GM13976 (cell line): ENCODE results near the gene GALK1.
"Not testable (repeated sequence)": the region's sequence is repeated elsewhere in the genome, so short reads cannot be mapped to it uniquely, and the experiment has no call there.

ENCODE experiments used
- DNase-seq: peaks from one replicate; pipeline ENCODE4 v3.0.0; 2012; ENCODE audit warnings: low spot score
- CTCF ChIP-seq: IDR thresholded peaks from 2 replicates; pipeline ENCODE4 v1.5.1; 2012; ENCODE audit warnings: borderline replicate concordance, mild to moderate bottlenecking; ENCODE audit not compliant: insufficient read depth; ENCODE audit errors: extremely low read depth, missing control alignments, control extremely low read depth
- in situ Hi-C: fragments of 300-500 bp; cut with MboI; formaldehyde crosslinking; loops from one replicate; pipeline ENCODE4 v1.12.0; 2022; ENCODE audit warnings: low sequenced_read_pairs, mixed read lengths, inconsistent platforms; ENCODE audit not compliant: unreplicated experiment

The GALK1 gene

DNA sequence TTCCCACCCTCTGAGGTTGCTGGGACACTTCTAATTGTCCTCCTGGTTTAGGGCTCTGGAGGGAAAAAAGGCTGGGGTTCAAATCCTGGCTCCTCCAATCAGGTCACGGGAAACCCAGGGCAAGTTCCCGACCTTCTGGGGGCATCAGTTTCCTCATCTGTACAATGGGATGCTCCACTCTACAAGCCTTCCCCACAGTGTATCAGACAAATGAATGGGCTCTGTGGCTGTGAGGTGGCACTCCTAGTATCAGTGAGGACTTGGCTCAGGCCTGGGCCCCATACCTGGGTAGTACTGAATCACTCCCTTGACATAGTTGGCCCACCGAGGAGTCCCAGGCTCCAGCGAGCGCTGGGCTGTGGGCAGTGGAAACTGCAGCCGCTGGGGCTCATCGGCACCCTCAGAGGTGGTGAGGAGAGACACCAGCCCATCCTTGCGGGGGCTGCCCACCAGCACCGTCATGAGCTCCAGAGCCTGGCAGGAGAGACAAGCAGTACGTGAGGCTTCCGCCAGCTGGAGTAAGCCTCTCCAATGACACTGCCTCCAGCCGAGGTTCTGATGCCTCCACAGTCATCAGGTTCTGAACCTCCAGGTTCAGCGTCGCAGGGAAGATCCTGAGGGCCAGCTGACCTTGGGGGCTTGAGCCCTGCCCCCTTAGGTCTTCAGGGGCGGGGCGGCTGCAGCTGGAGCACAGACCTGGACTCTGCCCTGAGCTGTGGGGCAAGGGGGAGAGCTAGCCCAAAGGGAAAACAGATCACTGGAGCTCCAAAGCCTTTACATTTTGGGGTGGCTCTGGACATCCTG is 1.2 kb downstream of the GALK1 start:
- in situ Hi-C loops = no loop called here
- no peak for TF ChIP-seq CTCF
- DNase-seq = no peak

DNA sequence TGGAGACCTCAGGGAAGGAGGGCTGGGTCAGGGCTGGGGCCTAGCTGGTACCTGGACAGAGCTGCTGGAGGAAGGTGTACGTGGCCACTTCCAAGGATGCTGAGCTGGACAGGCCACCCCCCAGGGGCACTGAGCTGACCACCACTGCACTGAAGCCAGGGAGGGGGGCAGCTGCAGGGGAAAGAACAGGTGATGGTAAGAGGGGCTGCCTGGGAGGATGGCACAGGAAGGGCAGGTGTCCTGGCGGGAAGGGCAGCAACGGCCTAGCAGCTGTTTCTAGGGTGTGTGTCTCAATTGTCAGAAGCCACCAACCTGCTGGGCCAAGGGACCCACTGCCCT is 1.8 kb downstream of the GALK1 start:
- no peak for TF ChIP-seq CTCF
- DNase-seq = no peak
- in situ Hi-C loops = no loop called here

DNA sequence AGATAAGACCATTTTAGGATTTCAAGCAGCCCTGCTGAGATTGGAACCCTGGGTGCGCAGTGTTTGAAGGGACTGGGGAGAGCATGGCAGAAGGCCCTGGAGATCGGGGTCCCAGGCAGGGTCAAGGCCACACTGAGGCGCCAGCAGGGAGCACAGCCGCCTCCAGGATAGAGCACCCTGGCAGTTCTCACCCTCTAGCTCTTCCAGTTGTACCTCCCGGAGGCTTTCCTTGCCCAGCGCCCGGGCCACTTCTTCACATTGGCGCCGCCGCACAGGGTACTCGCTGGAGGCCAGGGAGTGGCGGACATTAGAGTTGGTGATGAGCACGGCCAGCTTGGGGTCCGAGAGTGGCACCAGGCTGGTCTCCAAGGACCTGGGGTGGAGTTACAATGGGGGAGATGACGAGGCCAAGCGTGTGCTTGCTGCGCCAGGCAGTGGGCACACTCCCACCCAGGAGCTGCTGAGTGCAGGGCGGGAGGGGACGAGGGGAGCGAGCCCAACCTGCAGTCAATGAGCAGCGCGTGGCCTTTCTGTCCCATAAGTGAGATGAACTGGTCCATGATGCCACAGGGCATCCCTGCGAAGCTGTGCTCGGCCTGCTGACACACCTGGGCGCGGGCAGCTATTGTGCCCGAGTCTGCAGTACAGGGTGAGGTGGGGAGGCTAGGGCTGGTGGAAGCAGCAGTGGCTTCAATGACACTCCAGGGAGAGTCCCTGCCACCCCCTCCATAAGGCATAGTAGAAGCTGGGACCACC is 2.3 kb downstream of the GALK1 start:
- in situ Hi-C loops = no loop called here
- TF ChIP-seq CTCF = no peak
- no peak for DNase-seq

DNA sequence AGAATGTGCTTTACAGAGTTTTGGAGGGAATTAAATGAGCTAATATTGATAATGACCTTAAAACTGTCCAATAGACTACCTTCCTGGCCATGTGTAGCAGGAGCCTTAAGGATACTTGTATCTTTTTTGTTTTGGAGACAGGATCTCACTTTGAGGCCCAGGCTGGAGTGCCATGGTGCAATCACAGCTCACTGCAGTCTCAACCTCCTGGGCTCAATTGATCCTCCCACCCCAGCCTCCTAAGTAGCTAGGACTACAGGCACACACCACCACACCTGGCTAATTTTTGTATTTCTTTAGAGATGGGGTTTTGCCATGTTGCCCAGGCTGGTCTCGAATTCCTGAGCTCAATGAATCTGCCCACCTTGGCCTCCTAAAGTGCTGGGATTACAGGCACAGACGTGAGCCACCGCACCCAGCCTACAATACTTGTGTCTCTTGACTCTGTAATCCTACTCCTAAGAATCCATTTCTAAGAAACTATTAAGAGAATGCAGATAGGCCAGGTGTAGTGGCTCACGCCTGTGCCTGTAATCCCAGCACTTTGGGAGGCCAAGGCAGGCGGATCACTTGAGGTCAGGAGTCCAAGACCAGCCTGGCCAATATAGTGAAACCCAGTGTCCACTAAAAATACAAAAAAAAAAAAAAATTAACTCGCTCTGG is 4.9 kb downstream of the GALK1 start:
- DNase-seq, in situ Hi-C loops: not testable (repeated sequence)

GRCh38 chr17:75759457-75759856 is 5.5 kb downstream of the GALK1 start:
- TF ChIP-seq CTCF = no peak
- in situ Hi-C loops = no loop called here

GRCh38 chr17:75758131-75758905 is 6.7 kb downstream of the GALK1 start:
- in situ Hi-C loops = no loop called here
- TF ChIP-seq CTCF = peak; percentile 8
- DNase-seq = no peak

More at GRCh38 chr17:75759457-75759856, 5.5 kb downstream of the GALK1 start:
- no peak for DNase-seq
